HepG2 (cell line): Measurements from ENCODE around the gene RNF213. TPM values are rescaled to one million over a fixed set of nuclear protein-coding genes. Genes with fewer than 3 reads are reported as not detected.

Experiments used
- CREB1 ChIP-seq, 2 experiments: fragments of 450-650 bp in 1 of 2; IDR thresholded peaks; 2 replicates each; pipeline ENCODE4 v1.6.1; 2016 to 2017; ENCODE audit warnings: control low read depth in 1 of 2, mild to moderate bottlenecking in 1 of 2, missing compliant biosample characterization in 1 of 2, missing genetic modification characterization in 1 of 2
- FOXA3 ChIP-seq: IDR thresholded peaks from 2 replicates; pipeline ENCODE4 v1.6.1; 2016; ENCODE audit warnings: missing genetic modification reagents, missing compliant biosample characterization
- POLR2G ChIP-seq: fragments of 200-400 bp; formaldehyde crosslinking; IDR thresholded peaks from 2 replicates; pipeline ENCODE4 v1.6.1; 2018; ENCODE audit warnings: mild to moderate bottlenecking, low read depth, low read length, moderate library complexity
- RBM22 ChIP-seq: fragments of 200-400 bp; formaldehyde crosslinking; optimal IDR thresholded peaks from 2 replicates; pipeline ENCODE3; 2017; ENCODE audit warnings: mild to moderate bottlenecking, low read length, moderate library complexity
- RCOR2 ChIP-seq: IDR thresholded peaks from 2 replicates; pipeline ENCODE4 v1.6.1; 2016; ENCODE audit warnings: missing biosample characterization, missing genetic modification reagents
- RXRA ChIP-seq: sonication (generic); formaldehyde crosslinking; IDR thresholded peaks from 2 replicates; pipeline ENCODE4 v1.5.1; 2020; ENCODE audit warnings: missing genetic modification reagents
- STAT6 ChIP-seq: sonication (generic); formaldehyde crosslinking; IDR thresholded peaks from 2 replicates; pipeline ENCODE4 v1.4.0; 2020; ENCODE audit warnings: missing genetic modification reagents, mild to moderate bottlenecking, borderline replicate concordance
- USF2 ChIP-seq, 2 experiments: sonication (generic) in 1 of 2; formaldehyde crosslinking in 1 of 2; IDR thresholded peaks; 2 replicates each; pipeline versions ENCODE4 v1.5.1 to v1.6.1; 2011 to 2020; ENCODE audit warnings: borderline replicate concordance in 1 of 2, low read depth in 1 of 2, low read length in 1 of 2, mild to moderate bottlenecking in 1 of 2, missing genetic modification reagents in 1 of 2, moderate library complexity in 1 of 2
- ZFP62 ChIP-seq: sonication (generic); formaldehyde crosslinking; IDR thresholded peaks from 2 replicates; pipeline ENCODE4 v1.4.0; 2020; ENCODE audit warnings: missing genetic modification reagents
- ZNF160 ChIP-seq: sonication (generic); formaldehyde crosslinking; IDR thresholded peaks from 2 replicates; pipeline ENCODE4 v1.8.0; 2022; ENCODE audit warnings: mild to moderate bottlenecking, inconsistent platforms, missing genetic modification reagents
- ZNF282 ChIP-seq: fragments of 450-650 bp; IDR thresholded peaks from 2 replicates; pipeline ENCODE4 v1.6.1; 2018; ENCODE audit not compliant: partially characterized antibody
- ZNF619 ChIP-seq: sonication (generic); formaldehyde crosslinking; IDR thresholded peaks from 2 replicates; pipeline ENCODE4 v1.4.0; 2020; ENCODE audit warnings: mild to moderate bottlenecking, missing genetic modification reagents
- ZNF639 ChIP-seq: conservative IDR thresholded peaks from 2 replicates; pipeline ENCODE4 v1.6.1; 2018; ENCODE audit warnings: missing genetic modification reagents
- ZNF747 ChIP-seq: sonication (generic); formaldehyde crosslinking; IDR thresholded peaks from 2 replicates; pipeline ENCODE4 v1.8.1; 2023; ENCODE audit warnings: missing genetic modification reagents, mild to moderate bottlenecking, borderline replicate concordance
- polyA plus RNA-seq, 8 experiments: library from polyadenylated mRNA; depleted of rRNA in 3 of 8; stranded (reverse) in 7 of 8; unstranded in 1 of 8; fragments of >200 nt; fragmentation: Illumina TruSeq in 4 of 8; extraction: Trizol in 4 of 8; gene quantifications; 2 replicates each; pipeline versions ENCODE4 v1.2.1 to v1.2.3, GENCODE V29; 2011 to 2016; ENCODE audit warnings: low read depth in 4 of 8, missing spikeins in 1 of 8, mixed read lengths in 1 of 8; ENCODE audit not compliant: insufficient read depth in 1 of 8
- total RNA-seq, 5 experiments: library from RNA; depleted of rRNA; stranded (reverse); fragments of >200 nt; fragmentation: Illumina TruSeq; extraction: Trizol; gene quantifications; 2 replicates each; pipeline ENCODE4 v1.2.3, GENCODE V29; 2016; ENCODE audit warnings: low read depth in 1 of 5

The RNF213 gene
- total and polyA plus RNA-seq, 2 of the 13 experiments (the other 11 are each of a cell fraction or from before 2014, with no cell fraction given) = 38.6 to 38.7 TPM

DNA sequence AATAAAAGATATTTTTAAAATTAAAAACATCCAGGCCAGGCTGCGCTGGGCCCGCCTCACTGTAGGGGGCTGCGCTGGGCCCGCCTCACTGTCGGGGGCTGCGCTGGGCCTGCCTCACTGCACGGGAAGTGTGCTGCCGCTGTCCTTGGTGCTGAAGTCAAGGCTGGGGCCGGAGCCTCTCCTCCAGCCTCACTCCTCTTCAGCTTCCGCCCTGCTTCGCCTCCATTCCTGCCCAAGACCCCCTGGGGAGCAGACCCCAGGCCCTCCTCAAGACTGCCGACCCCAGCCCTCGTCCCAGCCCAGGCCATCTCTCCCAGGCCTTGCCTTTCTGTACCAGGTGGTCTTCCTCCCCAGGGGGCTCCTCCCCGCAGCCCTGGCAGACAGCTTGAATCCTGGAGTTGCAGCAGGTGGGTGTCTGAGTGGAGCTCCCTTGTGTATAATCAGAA is 180.5 kb downstream of the RNF213 start (continued):
- TF ChIP-seq ZNF160 (peak; percentile 92), POLR2G (no peak), RXRA (CRISPR knock-in tag) (peak; percentile 38; the same call in 1 of the 2 replicates), ZFP62 (CRISPR knock-in tag) (no peak), ZNF747 (CRISPR knock-in tag) (peak; percentile 86; the same call in 1 of the 2 replicates), ZNF282 (no peak), STAT6 (no peak), FOXA3 (CRISPR knock-in tag) (peak; percentile 37; the same call in 1 of the 2 replicates), CREB1 (IDR thresholded peaks at IDR 0.05) (no peak), CREB1 (CRISPR knock-in tag; IDR thresholded peaks at IDR 0.05) (no peak), RBM22 (no peak), USF2 (IDR thresholded peaks at IDR 0.05; ENCODE audit: low read depth, low read length) (no peak), USF2 (CRISPR knock-in tag; IDR thresholded peaks at IDR 0.05; ENCODE audit: borderline replicate concordance) (no peak), RCOR2 (CRISPR knock-in tag) (no peak), ZNF639 (peak; percentile 74), ZNF619 (CRISPR knock-in tag) (no peak)
